PFSK-1 (cell line): ENCODE measurements around the gene TTC3.

Experiments
- FOXP2 ChIP-seq: optimal IDR thresholded peaks from 2 replicates; pipeline ENCODE3; 2011; ENCODE audit warnings: borderline replicate concordance, control low read depth, inconsistent platforms; ENCODE audit not compliant: insufficient read depth; ENCODE audit errors: extremely low read length, extremely low read depth
- POLR2AphosphoS5 ChIP-seq: IDR thresholded peaks from 2 replicates; pipeline ENCODE4 v1.6.1; 2012; ENCODE audit warnings: low read depth, mild to moderate bottlenecking, control low read depth, low read length, moderate library complexity
- REST ChIP-seq, 2 experiments: IDR thresholded peaks; 2 replicates each; pipeline versions ENCODE4 v1.6.1 to v1.8.0; 2011 to 2012; ENCODE audit warnings: low read depth in 2 of 2, low read length in 2 of 2, control low read depth in 1 of 2, inconsistent platforms in 1 of 2, mild to moderate bottlenecking in 1 of 2, moderate library complexity in 1 of 2; ENCODE audit not compliant: insufficient read depth in 1 of 2
- SIN3A ChIP-seq: IDR thresholded peaks from 2 replicates; pipeline ENCODE4 v1.6.1; 2012; ENCODE audit warnings: mild to moderate bottlenecking, low read length, moderate library complexity, borderline replicate concordance; ENCODE audit not compliant: insufficient read depth
- TAF1 ChIP-seq: IDR thresholded peaks from 2 replicates; pipeline ENCODE4 v1.6.1; 2012; ENCODE audit warnings: low read length, control low read depth, borderline replicate concordance; ENCODE audit not compliant: insufficient read depth

Gene TTC3

DNA sequence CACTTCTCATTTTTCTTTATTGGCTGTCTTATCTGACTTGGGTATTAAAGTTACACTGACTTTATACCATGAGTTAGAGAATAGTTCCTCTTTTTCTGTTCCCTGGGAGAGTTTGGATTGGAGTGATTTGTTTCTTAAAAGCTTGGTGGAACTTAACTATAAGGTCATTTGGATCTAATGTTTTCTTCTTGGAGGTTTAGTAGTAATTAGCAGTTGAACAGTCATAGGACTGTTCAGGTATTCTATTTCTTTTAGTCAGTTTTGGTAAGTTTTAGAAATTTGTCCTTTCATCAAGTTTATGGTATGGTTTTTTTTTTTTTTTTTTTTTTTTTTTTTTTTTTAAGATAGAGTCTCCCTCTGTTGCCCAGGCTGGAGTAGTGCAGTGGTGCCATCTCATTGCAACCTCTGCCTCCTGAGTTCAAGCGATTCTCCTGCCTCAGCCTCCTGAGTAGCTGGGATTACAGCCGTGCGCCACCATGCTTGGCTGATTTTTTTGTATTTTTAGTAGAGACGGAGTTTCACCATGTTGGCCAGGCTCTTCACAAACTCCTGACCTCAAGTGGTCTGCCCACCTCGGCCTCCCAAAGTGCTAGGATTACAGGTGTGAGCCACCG is 6.3 kb downstream of the TTC3 start:
- TF ChIP-seq SIN3A, result no peak
- no peak for TF ChIP-seq TAF1
- no peak for TF ChIP-seq REST (IDR thresholded peaks at IDR 0.05; ENCODE audit: insufficient read depth in 1 of 2, low read depth in 2 of 2, low read length in 2 of 2)
- no peak for TF ChIP-seq POLR2AphosphoS5
- no peak for TF ChIP-seq FOXP2

- TF ChIP-seq SIN3A (no peak), FOXP2 (no peak), TAF1 (no peak), POLR2AphosphoS5 (no peak), REST (IDR thresholded peaks at IDR 0.05; ENCODE audit: insufficient read depth in 1 of 2, low read depth in 2 of 2, low read length in 2 of 2) (no peak)
Measured at GRCh38 chr21:37082375-37082774, 9.3 kb downstream of the TTC3 start.

DNA sequence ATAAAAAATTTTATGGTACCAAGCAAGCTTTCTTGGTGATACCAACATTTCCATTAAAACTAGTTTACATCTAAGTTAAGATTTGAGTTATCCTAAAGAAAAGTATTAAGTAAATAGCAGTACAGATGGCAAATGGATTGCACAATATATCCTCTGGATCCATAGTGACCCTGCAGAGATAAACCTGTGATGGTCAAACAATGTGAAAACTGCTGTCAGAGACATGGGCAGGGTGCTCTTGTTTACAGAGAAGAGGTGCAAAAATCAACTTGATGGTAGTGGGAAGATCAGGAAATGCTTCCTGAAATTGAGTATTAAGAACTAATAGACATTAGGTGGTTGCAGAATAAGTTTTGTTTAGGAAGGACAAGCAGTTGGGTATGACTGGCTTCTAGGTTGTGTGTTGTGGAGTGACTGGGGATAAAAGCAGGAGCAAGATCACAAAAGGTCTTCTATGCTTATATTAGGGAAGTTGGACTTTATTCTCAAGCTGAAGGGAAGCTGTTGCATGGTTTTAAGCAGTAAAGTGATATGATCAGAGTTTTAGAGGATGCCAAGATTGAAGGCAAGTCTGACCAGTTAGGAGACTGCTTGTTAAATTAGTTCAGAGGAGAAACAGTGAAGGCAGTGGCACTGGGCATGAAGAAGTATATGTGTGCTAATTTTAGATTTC is 9.9 kb downstream of the TTC3 start:
- TF ChIP-seq POLR2AphosphoS5 (no peak), FOXP2 (no peak), SIN3A (no peak), TAF1 (no peak), REST (IDR thresholded peaks at IDR 0.05; ENCODE audit: insufficient read depth in 1 of 2, low read depth in 2 of 2, low read length in 2 of 2) (no peak)

GRCh38 chr21:37085726-37086125 is 12.7 kb downstream of the TTC3 start:
- TF ChIP-seq REST (IDR thresholded peaks at IDR 0.05; ENCODE audit: insufficient read depth in 1 of 2, low read depth in 2 of 2, low read length in 2 of 2), result no peak
- TF ChIP-seq SIN3A, result no peak
- no peak for TF ChIP-seq POLR2AphosphoS5
- no peak for TF ChIP-seq TAF1
- TF ChIP-seq FOXP2, result no peak

- TF ChIP-seq POLR2AphosphoS5 (no peak), FOXP2 (no peak), TAF1 (no peak), REST (IDR thresholded peaks at IDR 0.05; ENCODE audit: insufficient read depth in 1 of 2, low read depth in 2 of 2, low read length in 2 of 2) (no peak), SIN3A (no peak)
Measured at GRCh38 chr21:37087188-37087587, 14.1 kb downstream of the TTC3 start.
